GM12878 (cell line): ENCODE data around the gene NOS3.

ENCODE experiments used
- BACH1 ChIP-seq: fragments of 450-650 bp; IDR thresholded peaks from 2 replicates; pipeline ENCODE4 v1.6.1; 2017; ENCODE audit warnings: mild to moderate bottlenecking, borderline replicate concordance
- ETV6 ChIP-seq, 2 experiments: fragments of 450-650 bp in 1 of 2; IDR thresholded peaks in 1 of 2; conservative IDR thresholded peaks in 1 of 2; 2 replicates each; pipeline ENCODE4 v1.6.1; 2014; ENCODE audit warnings: antibody characterized with exemption in 1 of 2, borderline replicate concordance in 1 of 2, low read depth in 1 of 2, mild to moderate bottlenecking in 1 of 2, moderate library complexity in 1 of 2
- EZH2 ChIP-seq: IDR thresholded peaks from 2 replicates; pipeline ENCODE4 v1.6.1; 2012; ENCODE audit warnings: low read depth, mild to moderate bottlenecking, control low read depth, inconsistent platforms, low read length, borderline replicate concordance; ENCODE audit not compliant: control insufficient read depth
- HDAC2 ChIP-seq: fragments of 200-600 bp; sonication (generic); IDR thresholded peaks from 2 replicates; pipeline ENCODE4 v1.6.1; 2017
- KDM1A ChIP-seq: fragments of 200-600 bp; sonication (generic); IDR thresholded peaks from 2 replicates; pipeline ENCODE4 v1.6.1; 2016; ENCODE audit warnings: borderline replicate concordance
- NFYA ChIP-seq: IDR thresholded peaks from 2 replicates; pipeline ENCODE4 v1.6.1; 2011; ENCODE audit warnings: low read depth, mild to moderate bottlenecking, low read length, improper control_type of control experiment, borderline replicate concordance
- RAD51 ChIP-seq: fragments of 450-650 bp; IDR thresholded peaks from 2 replicates; pipeline ENCODE4 v1.6.1; 2016; ENCODE audit warnings: moderate library complexity, mild to moderate bottlenecking, inconsistent platforms
- RFX5 ChIP-seq: IDR thresholded peaks from 2 replicates; pipeline ENCODE4 v1.6.1; 2011; ENCODE audit warnings: low read depth, low read length, improper control_type of control experiment
- TCF7 ChIP-seq: IDR thresholded peaks from 2 replicates; pipeline ENCODE4 v1.6.1; 2014; ENCODE audit warnings: antibody characterized with exemption, borderline replicate concordance

DNA sequence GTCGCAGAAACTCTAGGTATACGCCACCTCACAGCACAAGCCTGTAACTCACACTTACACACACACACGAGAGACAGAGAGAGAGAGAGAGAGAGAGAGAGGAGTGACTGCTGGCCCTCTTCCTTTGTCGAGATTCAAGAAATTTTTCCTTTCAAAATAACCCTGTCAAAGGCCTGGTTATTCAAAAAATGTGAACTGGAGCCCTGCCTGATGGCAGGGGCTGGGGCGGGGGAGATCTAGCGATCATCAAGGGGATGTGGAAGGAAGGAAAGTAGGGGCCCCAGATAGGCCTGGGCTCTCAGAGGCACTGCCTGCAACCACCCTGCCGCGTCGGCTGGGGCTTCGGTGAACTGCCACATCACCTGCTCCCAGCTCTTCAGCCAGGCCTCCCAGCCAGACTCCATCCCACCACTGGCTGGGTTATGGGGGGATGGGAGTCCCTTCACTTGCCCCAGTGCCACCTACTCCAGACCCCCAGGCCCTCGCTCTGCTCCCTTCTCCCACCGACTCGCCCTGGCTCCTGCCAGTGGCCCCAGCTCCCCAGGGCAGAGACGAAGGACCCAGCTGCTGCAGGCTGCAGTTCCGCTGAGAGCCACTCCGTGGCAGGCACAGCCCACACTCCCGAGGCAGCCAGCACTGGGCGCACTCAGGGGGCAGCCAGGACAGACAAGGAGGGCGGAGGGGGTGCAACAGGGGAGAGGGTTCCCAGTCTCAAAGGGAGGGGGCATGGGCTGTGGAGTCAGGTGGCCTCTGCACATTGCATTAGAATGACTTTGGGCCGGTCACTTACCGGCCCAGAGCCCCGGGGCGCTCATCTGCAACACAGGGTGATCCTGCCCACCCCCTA is 28.0 kb upstream of the NOS3 start:
- TF ChIP-seq RFX5 (no peak), ETV6 (conservative IDR thresholded peaks at IDR 0.05 in 1 of 2, IDR thresholded peaks at IDR 0.05 in 1 of 2; ENCODE audit: borderline replicate concordance in 1 of 2, low read depth in 1 of 2) (no peak), NFYA (no peak), RAD51 (no peak), EZH2 (no peak), TCF7 (no peak), KDM1A (no peak), HDAC2 (no peak), BACH1 (no peak)
